SK-N-MC (cell line): ENCODE data around the gene NCOA1.

Experiments
- EZH2 ChIP-seq: fragments of 200-600 bp; sonication (generic); IDR thresholded peaks from one replicate; pipeline ENCODE4 v1.6.1; 2017; ENCODE audit warnings: antibody characterized with exemption
- POLR2AphosphoS5 ChIP-seq: IDR thresholded peaks from 2 replicates; pipeline ENCODE4 v1.6.1; 2012; ENCODE audit warnings: mild to moderate bottlenecking, low read depth, low read length, borderline replicate concordance

- TF ChIP-seq POLR2AphosphoS5 (no peak), EZH2 (no peak)
Observed at GRCh38 chr2:24512404-24512803, 21.4 kb downstream of the NCOA1 start.
